Large intestine (tissue), 3 donors: ENCODE results near the gene PKP2. TPM values are rescaled to one million over a fixed set of nuclear protein-coding genes. Genes with fewer than 3 reads are reported as not detected.

Experiments used
- DNase-seq, 2 donors: peaks; one replicate each; pipeline versions ENCODE4 v3.0.0 to v3.0.0-alpha.2; 2013
- H3K27ac ChIP-seq: one replicate; pipeline ENCODE4 v1.5.1; 2013; ENCODE audit warnings: low read length
- H3K27me3 ChIP-seq: 2 replicates; pipeline ENCODE4 v1.6.1; 2013; ENCODE audit warnings: low read length; ENCODE audit not compliant: control insufficient read depth, insufficient read depth
- H3K36me3 ChIP-seq: 2 replicates; pipeline ENCODE4 v1.6.1; 2013; ENCODE audit warnings: low read length; ENCODE audit not compliant: control insufficient read depth, insufficient read depth
- H3K4me1 ChIP-seq: one replicate; pipeline ENCODE4 v1.6.1; 2013; ENCODE audit warnings: low read length; ENCODE audit not compliant: control insufficient read depth, insufficient read depth
- H3K4me3 ChIP-seq: one replicate; pipeline ENCODE4 v1.5.1; 2013; ENCODE audit warnings: low read length
- H3K9me3 ChIP-seq: one replicate; pipeline ENCODE4 v1.6.1; 2013; ENCODE audit warnings: mild to moderate bottlenecking, low read depth, low read length, moderate library complexity; ENCODE audit not compliant: control insufficient read depth
- WGBS: methylation state at CpG from one replicate; pipeline ENCODE4 v1.1.5; 2013; ENCODE audit warnings: low lambda C conversion rate; ENCODE audit not compliant: insufficient coverage; 5-methylcytosine and 5-hydroxymethylcytosine counted together
- polyA plus RNA-seq: library from polyadenylated mRNA; unstranded; fragments of 120-200 nt; gene quantifications from one replicate; pipeline ENCODE4 v1.2.1, GENCODE V29; 2013

Gene PKP2
- polyA plus RNA-seq, 1 donor, result 37.1 TPM

GRCh38 chr12:32768518-32768917, 128.1 kb downstream of the PKP2 start:
- Histone ChIP-seq H3K36me3 (no peaks in the 10 kb centered on the region), H3K4me3 (no peak overlapping the region), H3K4me1 (peaks cover 9% of the 10 kb centered on the region), H3K9me3 (no peaks in the 10 kb centered on the region), H3K27me3 (no peaks in the 10 kb centered on the region), H3K27ac (no peak overlapping the region)
- WGBS, result no CpG with 5 or more reads among the region's 4 CpGs
- no peak for DNase-seq

- WGBS, result no CpG with 5 or more reads among the region's 4 CpGs
- no peak overlapping the region for H3K4me3 ChIP-seq
- H3K36me3 ChIP-seq, result no peaks in the 10 kb centered on the region
- no peaks in the 10 kb centered on the region for H3K4me1 ChIP-seq
- no peak for DNase-seq
- H3K9me3 ChIP-seq, result no peaks in the 10 kb centered on the region
- no peak overlapping the region for H3K27ac ChIP-seq
- H3K27me3 ChIP-seq, result no peaks in the 10 kb centered on the region
Measured at GRCh38 chr12:32765906-32766305, 130.7 kb downstream of the PKP2 start.

- H3K9me3 ChIP-seq, result no peaks in the 10 kb centered on the region
- DNase-seq, result no peak
- no peaks in the 10 kb centered on the region for H3K36me3 ChIP-seq
- WGBS, result no CpG with 5 or more reads among the region's 1 CpG
- H3K27ac ChIP-seq, result no peak overlapping the region
- no peak overlapping the region for H3K4me3 ChIP-seq
- peaks cover 4% of the 10 kb centered on the region for H3K4me1 ChIP-seq
- no peaks in the 10 kb centered on the region for H3K27me3 ChIP-seq
Measured at GRCh38 chr12:32761716-32762115, 134.9 kb downstream of the PKP2 start.

- Histone ChIP-seq H3K4me1 (peaks cover 11% of the 10 kb centered on the region), H3K27me3 (no peaks in the 10 kb centered on the region), H3K27ac (peak overlapping the region; percentile 97), H3K4me3 (no peak overlapping the region), H3K9me3 (no peaks in the 10 kb centered on the region), H3K36me3 (peaks cover 7% of the 10 kb centered on the region)
- DNase-seq, result no peak
- WGBS, result 88% methylated on average over 1 of the region's 3 CpGs
Measured at GRCh38 chr12:32757157-32757556, 139.4 kb downstream of the PKP2 start.

- no peak overlapping the region for H3K4me3 ChIP-seq
- no peaks in the 10 kb centered on the region for H3K27me3 ChIP-seq
- H3K36me3 ChIP-seq, result peaks cover 13% of the 10 kb centered on the region
- H3K4me1 ChIP-seq, result peaks cover 11% of the 10 kb centered on the region
- no CpG with 5 or more reads among the region's 8 CpGs for WGBS
- H3K27ac ChIP-seq, result peak overlapping the region; percentile 97
- peak in 1 of 2 donors; percentile 46 for DNase-seq
- H3K9me3 ChIP-seq, result no peaks in the 10 kb centered on the region
Measured at GRCh38 chr12:32756476-32757066, 140.0 kb downstream of the PKP2 start.

- Histone ChIP-seq H3K27me3 (no peaks in the 10 kb centered on the region), H3K4me1 (peaks cover 11% of the 10 kb centered on the region), H3K27ac (peak within 1 kb of the TSS; percentile 97), H3K9me3 (no peaks in the 10 kb centered on the region), H3K4me3 (peak within 1 kb of the TSS; percentile 77), H3K36me3 (peaks cover 20% of the 10 kb centered on the region)
- peak; percentile 97 to 98 for DNase-seq
- no CpG with 5 or more reads among the region's 39 CpGs for WGBS
Measured at GRCh38 chr12:32755654-32756475, 140.7 kb downstream of the PKP2 start, which contains the start of gene YARS2. YARS2 (minus strand) TSS chr12:32755897; CDS start chr12:32755874, 23 bp downstream.

GRCh38 chr12:32755051-32755653, 141.4 kb downstream of the PKP2 start:
- peak overlapping the region; percentile 77 for H3K4me3 ChIP-seq
- no peaks in the 10 kb centered on the region for H3K9me3 ChIP-seq
- no CpG with 5 or more reads among the region's 40 CpGs for WGBS
- H3K36me3 ChIP-seq, result peaks cover 25% of the 10 kb centered on the region
- peak; percentile 75 to 85 for DNase-seq
- H3K27me3 ChIP-seq, result no peaks in the 10 kb centered on the region
- H3K27ac ChIP-seq, result peak overlapping the region; percentile 97
- H3K4me1 ChIP-seq, result peaks cover 11% of the 10 kb centered on the region

- DNase-seq, result peak in 1 of 2 donors; percentile 36
- peaks cover 34% of the 10 kb centered on the region for H3K36me3 ChIP-seq
- WGBS, result 30% methylated on average over 2 of the region's 2 CpGs
Measured at GRCh38 chr12:32754111-32754510, 142.5 kb downstream of the PKP2 start.

GRCh38 chr12:32753605-32754004, 143.0 kb downstream of the PKP2 start:
- no peaks in the 10 kb centered on the region for H3K9me3 ChIP-seq
- H3K36me3 ChIP-seq, result peaks cover 38% of the 10 kb centered on the region
- no peak overlapping the region for H3K27ac ChIP-seq
- H3K4me3 ChIP-seq, result no peak overlapping the region
- no CpG with 5 or more reads among the region's 4 CpGs for WGBS
- no peak for DNase-seq
- no peaks in the 10 kb centered on the region for H3K27me3 ChIP-seq
- H3K4me1 ChIP-seq, result peaks cover 11% of the 10 kb centered on the region

More at GRCh38 chr12:32754111-32754510, 142.5 kb downstream of the PKP2 start:
- H3K27ac ChIP-seq, result no peak overlapping the region
- peaks cover 11% of the 10 kb centered on the region for H3K4me1 ChIP-seq
- no peaks in the 10 kb centered on the region for H3K27me3 ChIP-seq
- no peaks in the 10 kb centered on the region for H3K9me3 ChIP-seq
- H3K4me3 ChIP-seq, result peak overlapping the region; percentile 77

GRCh38 chr12:32743264-32743663, 153.3 kb downstream of the PKP2 start:
- Histone ChIP-seq H3K4me3 (no peak overlapping the region), H3K36me3 (peaks cover 50% of the 10 kb centered on the region), H3K9me3 (no peaks in the 10 kb centered on the region), H3K27me3 (no peaks in the 10 kb centered on the region), H3K4me1 (no peaks in the 10 kb centered on the region), H3K27ac (no peak overlapping the region)
- 100% methylated on average over 1 of the region's 2 CpGs for WGBS
- DNase-seq, result no peak
